Panc1 (cell line): ENCODE data around the gene CRIP1.

ENCODE experiments used
- POLR2AphosphoS5 ChIP-seq: IDR thresholded peaks from 2 replicates; pipeline ENCODE4 v1.6.1; 2012; ENCODE audit warnings: mild to moderate bottlenecking, low read depth, low read length, moderate library complexity
- SIN3A ChIP-seq: IDR thresholded peaks from 2 replicates; pipeline ENCODE4 v1.6.1; 2012; ENCODE audit warnings: low read depth, mild to moderate bottlenecking, low read length, moderate library complexity, borderline replicate concordance; ENCODE audit not compliant: insufficient read depth
- TCF7L2 ChIP-seq: IDR thresholded peaks from 2 replicates; pipeline ENCODE4 v1.6.1; 2011; ENCODE audit warnings: mild to moderate bottlenecking, low read depth, low read length, inconsistent platforms
- TF ChIP-seq, protein P1 (sequence below): fragments of 450-650 bp; IDR thresholded peaks from 2 replicates; pipeline ENCODE4 v1.5.1; 2017; ENCODE audit warnings: mild to moderate bottlenecking
- TF ChIP-seq, protein P2 (sequence below), 2 experiments: IDR thresholded peaks; 2 replicates each; pipeline ENCODE4 v1.6.1; 2011 to 2012; ENCODE audit warnings: low read depth in 2 of 2, control low read depth in 1 of 2, low read length in 1 of 2, mild to moderate bottlenecking in 1 of 2, moderate library complexity in 1 of 2; ENCODE audit not compliant: insufficient read depth in 1 of 2

DNA sequence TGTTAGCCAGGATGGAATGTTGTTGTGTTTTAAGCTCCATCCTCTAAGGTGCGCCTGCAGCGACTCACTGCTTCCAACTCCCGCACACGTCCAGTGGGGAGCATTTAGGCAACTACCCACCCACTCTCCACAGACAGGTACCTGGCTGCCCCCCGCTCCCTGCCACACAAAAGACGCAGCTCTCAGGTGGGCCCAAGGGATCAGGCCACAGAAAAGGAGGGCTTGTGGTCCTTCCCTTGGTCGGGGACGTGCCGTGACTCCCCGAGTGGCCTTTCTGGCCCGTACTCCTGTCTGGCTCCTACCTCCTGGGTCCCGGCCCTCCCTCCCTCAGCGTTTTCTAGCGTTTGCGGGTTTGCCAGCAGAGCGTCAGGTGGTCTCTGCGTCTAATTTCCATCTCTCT is 20.6 kb downstream of the CRIP1 start:
- TF ChIP-seq, protein P1, sequence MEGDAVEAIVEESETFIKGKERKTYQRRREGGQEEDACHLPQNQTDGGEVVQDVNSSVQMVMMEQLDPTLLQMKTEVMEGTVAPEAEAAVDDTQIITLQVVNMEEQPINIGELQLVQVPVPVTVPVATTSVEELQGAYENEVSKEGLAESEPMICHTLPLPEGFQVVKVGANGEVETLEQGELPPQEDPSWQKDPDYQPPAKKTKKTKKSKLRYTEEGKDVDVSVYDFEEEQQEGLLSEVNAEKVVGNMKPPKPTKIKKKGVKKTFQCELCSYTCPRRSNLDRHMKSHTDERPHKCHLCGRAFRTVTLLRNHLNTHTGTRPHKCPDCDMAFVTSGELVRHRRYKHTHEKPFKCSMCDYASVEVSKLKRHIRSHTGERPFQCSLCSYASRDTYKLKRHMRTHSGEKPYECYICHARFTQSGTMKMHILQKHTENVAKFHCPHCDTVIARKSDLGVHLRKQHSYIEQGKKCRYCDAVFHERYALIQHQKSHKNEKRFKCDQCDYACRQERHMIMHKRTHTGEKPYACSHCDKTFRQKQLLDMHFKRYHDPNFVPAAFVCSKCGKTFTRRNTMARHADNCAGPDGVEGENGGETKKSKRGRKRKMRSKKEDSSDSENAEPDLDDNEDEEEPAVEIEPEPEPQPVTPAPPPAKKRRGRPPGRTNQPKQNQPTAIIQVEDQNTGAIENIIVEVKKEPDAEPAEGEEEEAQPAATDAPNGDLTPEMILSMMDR: no peak
- TF ChIP-seq POLR2AphosphoS5 (no peak), TCF7L2 (no peak), SIN3A (no peak)
- TF ChIP-seq, protein P2, sequence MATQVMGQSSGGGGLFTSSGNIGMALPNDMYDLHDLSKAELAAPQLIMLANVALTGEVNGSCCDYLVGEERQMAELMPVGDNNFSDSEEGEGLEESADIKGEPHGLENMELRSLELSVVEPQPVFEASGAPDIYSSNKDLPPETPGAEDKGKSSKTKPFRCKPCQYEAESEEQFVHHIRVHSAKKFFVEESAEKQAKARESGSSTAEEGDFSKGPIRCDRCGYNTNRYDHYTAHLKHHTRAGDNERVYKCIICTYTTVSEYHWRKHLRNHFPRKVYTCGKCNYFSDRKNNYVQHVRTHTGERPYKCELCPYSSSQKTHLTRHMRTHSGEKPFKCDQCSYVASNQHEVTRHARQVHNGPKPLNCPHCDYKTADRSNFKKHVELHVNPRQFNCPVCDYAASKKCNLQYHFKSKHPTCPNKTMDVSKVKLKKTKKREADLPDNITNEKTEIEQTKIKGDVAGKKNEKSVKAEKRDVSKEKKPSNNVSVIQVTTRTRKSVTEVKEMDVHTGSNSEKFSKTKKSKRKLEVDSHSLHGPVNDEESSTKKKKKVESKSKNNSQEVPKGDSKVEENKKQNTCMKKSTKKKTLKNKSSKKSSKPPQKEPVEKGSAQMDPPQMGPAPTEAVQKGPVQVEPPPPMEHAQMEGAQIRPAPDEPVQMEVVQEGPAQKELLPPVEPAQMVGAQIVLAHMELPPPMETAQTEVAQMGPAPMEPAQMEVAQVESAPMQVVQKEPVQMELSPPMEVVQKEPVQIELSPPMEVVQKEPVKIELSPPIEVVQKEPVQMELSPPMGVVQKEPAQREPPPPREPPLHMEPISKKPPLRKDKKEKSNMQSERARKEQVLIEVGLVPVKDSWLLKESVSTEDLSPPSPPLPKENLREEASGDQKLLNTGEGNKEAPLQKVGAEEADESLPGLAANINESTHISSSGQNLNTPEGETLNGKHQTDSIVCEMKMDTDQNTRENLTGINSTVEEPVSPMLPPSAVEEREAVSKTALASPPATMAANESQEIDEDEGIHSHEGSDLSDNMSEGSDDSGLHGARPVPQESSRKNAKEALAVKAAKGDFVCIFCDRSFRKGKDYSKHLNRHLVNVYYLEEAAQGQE (IDR thresholded peaks at IDR 0.05; ENCODE audit: insufficient read depth in 1 of 2, low read depth in 2 of 2, low read length in 1 of 2): no peak
